Stimulated activated naive CD4-positive, alpha-beta T cell treated with Interleukin-2 at 50 U/mL for 16 hours (primary cell): Measurements from ENCODE around the gene ENDOD1.

ENCODE experiments used
- DNase-seq: peaks from one replicate; lab custom pipeline; 2025; lab: John Stamatoyannopoulos, UW

The ENDOD1 gene

GRCh38 chr11:95175818-95176380 lies 86.3 kb downstream of the ENDOD1 start:
- no peak for DNase-seq
